Cardiac muscle cell (in vitro differentiated cells and primary cell): ENCODE data around the gene PAM. TPM values are rescaled to one million over a fixed set of nuclear protein-coding genes. Genes with fewer than 3 reads are reported as not detected.

Experiments used
- DNase-seq, 2 donors: peaks; one replicate each; pipeline versions ENCODE4 v3.0.0 to v3.0.0-alpha.2; 2010 to 2017; ENCODE audit warnings: low read depth in 1 of 2, low spot score in 1 of 2
- H3K27ac ChIP-seq: fragments of 200-600 bp; sonication (generic); 2 replicates; pipeline ENCODE4 v1.5.1; 2016
- H3K27me3 ChIP-seq: fragments of 200-600 bp; sonication (generic); 2 replicates; pipeline ENCODE4 v1.6.0; 2016; ENCODE audit warnings: control low read depth
- H3K36me3 ChIP-seq: fragments of 200-600 bp; sonication (generic); 2 replicates; pipeline ENCODE4 v1.5.1; 2016; ENCODE audit warnings: control low read depth
- H3K4me1 ChIP-seq: fragments of 200-600 bp; sonication (generic); 2 replicates; pipeline ENCODE4 v1.8.1; 2017; ENCODE audit warnings: low read depth, mild to moderate bottlenecking, mixed run types
- H3K4me3 ChIP-seq: fragments of 200-600 bp; sonication (generic); 2 replicates; pipeline ENCODE4 v1.5.1; 2016; ENCODE audit warnings: mild to moderate bottlenecking
- H3K9me3 ChIP-seq: fragments of 200-600 bp; sonication (generic); 2 replicates; pipeline ENCODE4 v1.5.1; 2017; ENCODE audit warnings: low read depth, mild to moderate bottlenecking, control low read depth
- CTCF ChIP-seq: IDR thresholded peaks from 2 replicates; pipeline ENCODE4 v1.5.1; 2012; ENCODE audit warnings: low read depth, mild to moderate bottlenecking, low read length
- polyA plus RNA-seq: library from polyadenylated mRNA; unstranded; fragments of >200 nt; fragmentation: Nextera tagmentation; extraction: Ambion mirVana; gene quantifications from 2 replicates; pipeline ENCODE4 v1.2.1, GENCODE V29; 2016
- total RNA-seq: library from RNA; depleted of rRNA; stranded (reverse); fragments of >200 nt; gene quantifications from 2 replicates; pipeline ENCODE4 v1.2.3, GENCODE V29; 2016

The PAM gene
- total and polyA plus RNA-seq, 2 experiments from 2014 or later, result 375 to 392 TPM

GRCh38 chr5:102811972-102812371 lies 56.9 kb downstream of the PAM start:
- DNase-seq, result no peak
- TF ChIP-seq CTCF, result no peak

GRCh38 chr5:102813740-102814139 lies 58.6 kb downstream of the PAM start:
- H3K4me1 ChIP-seq, result no peaks in the 10 kb centered on the region
- DNase-seq, result no peak
- no peak for TF ChIP-seq CTCF
- no peak overlapping the region for H3K27ac ChIP-seq
- H3K36me3 ChIP-seq, result no peaks in the 10 kb centered on the region
- no peaks in the 10 kb centered on the region for H3K9me3 ChIP-seq
- no peaks in the 10 kb centered on the region for H3K27me3 ChIP-seq
- H3K4me3 ChIP-seq, result no peak overlapping the region

More at GRCh38 chr5:102811972-102812371, 56.9 kb downstream of the PAM start:
- H3K4me3 ChIP-seq, result no peak overlapping the region
- H3K27me3 ChIP-seq, result no peaks in the 10 kb centered on the region
- H3K27ac ChIP-seq, result no peak overlapping the region
- no peaks in the 10 kb centered on the region for H3K9me3 ChIP-seq
- H3K4me1 ChIP-seq, result no peaks in the 10 kb centered on the region
- no peaks in the 10 kb centered on the region for H3K36me3 ChIP-seq

GRCh38 chr5:102815084-102815483 lies 60.0 kb downstream of the PAM start:
- Histone ChIP-seq H3K4me1 (no peaks in the 10 kb centered on the region), H3K36me3 (no peaks in the 10 kb centered on the region), H3K27me3 (no peaks in the 10 kb centered on the region), H3K4me3 (no peak overlapping the region), H3K9me3 (no peaks in the 10 kb centered on the region), H3K27ac (no peak overlapping the region)
- TF ChIP-seq CTCF, result no peak
- DNase-seq, result no peak

- H3K36me3 ChIP-seq, result no peaks in the 10 kb centered on the region
- H3K4me3 ChIP-seq, result no peak overlapping the region
- H3K27ac ChIP-seq, result no peak overlapping the region
- no peaks in the 10 kb centered on the region for H3K4me1 ChIP-seq
- H3K27me3 ChIP-seq, result no peaks in the 10 kb centered on the region
- TF ChIP-seq CTCF, result no peak
- H3K9me3 ChIP-seq, result no peaks in the 10 kb centered on the region
- peak in 1 of 2 donors; percentile 27 for DNase-seq
Measured at GRCh38 chr5:102815540-102816332, 60.6 kb downstream of the PAM start.

GRCh38 chr5:102818345-102818744 lies 63.2 kb downstream of the PAM start:
- H3K4me3 ChIP-seq, result no peak overlapping the region
- no peaks in the 10 kb centered on the region for H3K4me1 ChIP-seq
- no peaks in the 10 kb centered on the region for H3K27me3 ChIP-seq
- TF ChIP-seq CTCF, result no peak
- no peak for DNase-seq
- no peaks in the 10 kb centered on the region for H3K9me3 ChIP-seq
- H3K27ac ChIP-seq, result no peak overlapping the region
- no peaks in the 10 kb centered on the region for H3K36me3 ChIP-seq
